HEK293 (cell line): ENCODE data around the gene TRAPPC12.

Source experiments
- CTCF ChIA-PET: fragments of 350-600 bp; formaldehyde crosslinking; extraction: SDS; loops from one replicate; lab custom pipeline; 2021; ENCODE audit warnings: antibody characterized with exemption; lab: Yijun Ruan, JAX
- POLR2A ChIA-PET: fragments of 300-600 bp; formaldehyde crosslinking; extraction: SDS; loops from one replicate; lab custom pipeline; 2020; ENCODE audit warnings: antibody characterized with exemption, inconsistent platforms; lab: Yijun Ruan, JAX
- H3K27ac ChIP-seq: fragments of 200-500 bp; sonication (Bioruptor generic); 2 replicates; pipeline ENCODE4 v1.5.1; 2014; ENCODE audit warnings: low read depth, low read length, control low read depth, inconsistent platforms; ENCODE audit errors: extremely low read depth
- H3K36me3 ChIP-seq, 2 experiments: fragments of 200-500 bp in 1 of 2; sonication (Bioruptor generic) in 1 of 2; 1 replicate in 1 of 2; 2 replicates in 1 of 2; pipeline ENCODE4 v1.5.1; 2014 to 2017; ENCODE audit warnings: inconsistent platforms in 2 of 2, low read length in 2 of 2; ENCODE audit not compliant: control insufficient read depth in 2 of 2, insufficient read depth in 1 of 2
- H3K4me1 ChIP-seq: fragments of 200-500 bp; sonication (Bioruptor generic); 2 replicates; pipeline ENCODE4 v1.5.1; 2014; ENCODE audit warnings: mild to moderate bottlenecking, low read length, inconsistent platforms; ENCODE audit not compliant: control insufficient read depth, insufficient read depth
- H3K4me3 ChIP-seq: 2 replicates; pipeline ENCODE4 v1.5.1; 2011; ENCODE audit warnings: low read depth, mild to moderate bottlenecking, control low read depth, low read length, moderate library complexity
- H3K9me3 ChIP-seq: fragments of 200-500 bp; sonication (Bioruptor generic); 2 replicates; pipeline ENCODE4 v1.5.1; 2014; ENCODE audit warnings: low read depth, low read length, inconsistent platforms; ENCODE audit not compliant: control insufficient read depth, insufficient read depth
- KLF7 ChIP-seq: fragments of 450-650 bp; formaldehyde crosslinking; IDR thresholded peaks from 2 replicates; pipeline ENCODE4 v1.5.1; 2016; ENCODE audit warnings: missing biosample characterization, missing genetic modification characterization, borderline replicate concordance
- KLF8 ChIP-seq: fragments of 450-650 bp; formaldehyde crosslinking; IDR thresholded peaks from 2 replicates; pipeline ENCODE4 v1.5.1; 2016; ENCODE audit warnings: missing biosample characterization, missing genetic modification characterization
- SCRT1 ChIP-seq: fragments of 450-650 bp; formaldehyde crosslinking; IDR thresholded peaks from 2 replicates; pipeline ENCODE4 v1.5.1; 2016; ENCODE audit warnings: missing biosample characterization, missing genetic modification characterization, borderline replicate concordance
- ZBTB6 ChIP-seq: fragments of 450-650 bp; formaldehyde crosslinking; IDR thresholded peaks from 2 replicates; pipeline ENCODE4 v1.5.1; 2017; ENCODE audit warnings: missing biosample characterization, missing genetic modification characterization
- ZEB2 ChIP-seq: fragments of 450-650 bp; formaldehyde crosslinking; IDR thresholded peaks from 2 replicates; pipeline ENCODE4 v1.5.1; 2016; ENCODE audit warnings: missing biosample characterization, missing genetic modification characterization
- ZFP69B ChIP-seq: fragments of 450-650 bp; formaldehyde crosslinking; IDR thresholded peaks from 2 replicates; pipeline ENCODE4 v1.5.1; 2016; ENCODE audit warnings: missing biosample characterization, missing genetic modification characterization
- ZNF10 ChIP-seq: fragments of 450-650 bp; formaldehyde crosslinking; IDR thresholded peaks from 2 replicates; pipeline ENCODE4 v1.5.1; 2017; ENCODE audit warnings: missing biosample characterization, missing genetic modification characterization
- ZNF26 ChIP-seq: fragments of 450-650 bp; formaldehyde crosslinking; IDR thresholded peaks from 2 replicates; pipeline ENCODE4 v1.5.1; 2016; ENCODE audit warnings: missing biosample characterization, missing genetic modification characterization
- ZNF274 ChIP-seq, 2 experiments: fragments of 200-500 bp in 1 of 2; fragments of 450-650 bp in 1 of 2; sonication (Bioruptor generic) in 1 of 2; formaldehyde crosslinking in 1 of 2; IDR thresholded peaks; 2 replicates each; pipeline versions ENCODE4 v1.5.1 to v1.6.1; 2014 to 2016; ENCODE audit warnings: borderline replicate concordance in 1 of 2, inconsistent platforms in 1 of 2, low read length in 1 of 2, missing biosample characterization in 1 of 2, missing genetic modification characterization in 1 of 2
- ZNF324 ChIP-seq: fragments of 450-650 bp; formaldehyde crosslinking; IDR thresholded peaks from 2 replicates; pipeline ENCODE4 v1.5.1; 2016; ENCODE audit warnings: missing biosample characterization, missing genetic modification characterization
- ZNF335 ChIP-seq: fragments of 450-650 bp; formaldehyde crosslinking; conservative IDR thresholded peaks from 2 replicates; pipeline ENCODE4 v1.5.1; 2016; ENCODE audit warnings: missing biosample characterization, missing genetic modification characterization
- ZNF350 ChIP-seq: fragments of 450-650 bp; formaldehyde crosslinking; IDR thresholded peaks from 2 replicates; pipeline ENCODE4 v1.5.0; 2017; ENCODE audit warnings: missing biosample characterization, mild to moderate bottlenecking, missing genetic modification characterization
- ZNF366 ChIP-seq: fragments of 450-650 bp; formaldehyde crosslinking; conservative IDR thresholded peaks from 2 replicates; pipeline ENCODE4 v1.5.1; 2016; ENCODE audit warnings: missing biosample characterization, missing genetic modification characterization
- ZNF433 ChIP-seq: fragments of 450-650 bp; formaldehyde crosslinking; IDR thresholded peaks from 2 replicates; pipeline ENCODE4 v1.5.1; 2016; ENCODE audit warnings: missing biosample characterization, missing genetic modification characterization, low read depth
- ZNF510 ChIP-seq: fragments of 450-650 bp; formaldehyde crosslinking; IDR thresholded peaks from 2 replicates; pipeline ENCODE4 v1.5.1; 2018; ENCODE audit warnings: mild to moderate bottlenecking, missing genetic modification characterization, missing biosample characterization; ENCODE audit not compliant: insufficient replicate concordance
- ZNF514 ChIP-seq: fragments of 450-650 bp; formaldehyde crosslinking; IDR thresholded peaks from 2 replicates; pipeline ENCODE4 v1.5.1; 2016; ENCODE audit warnings: missing biosample characterization, missing genetic modification characterization
- ZNF621 ChIP-seq: fragments of 450-650 bp; formaldehyde crosslinking; IDR thresholded peaks from 2 replicates; pipeline ENCODE4 v1.5.1; 2017; ENCODE audit warnings: missing biosample characterization, missing genetic modification characterization
- ZNF645 ChIP-seq: fragments of 450-650 bp; formaldehyde crosslinking; IDR thresholded peaks from 2 replicates; pipeline ENCODE4; 2016; ENCODE audit warnings: missing biosample characterization, missing genetic modification characterization
- ZNF660 ChIP-seq: fragments of 450-650 bp; IDR thresholded peaks from 2 replicates; pipeline ENCODE4 v1.5.1; 2018; ENCODE audit warnings: missing biosample characterization, mild to moderate bottlenecking, missing genetic modification characterization
- ZNF701 ChIP-seq: fragments of 450-650 bp; formaldehyde crosslinking; IDR thresholded peaks from 2 replicates; pipeline ENCODE4 v1.5.1; 2016; ENCODE audit warnings: missing biosample characterization, missing genetic modification characterization
- TF ChIP-seq, protein P1 (sequence below): fragments of 450-650 bp; formaldehyde crosslinking; IDR thresholded peaks from 2 replicates; pipeline ENCODE4 v1.5.1; 2016; ENCODE audit warnings: missing biosample characterization, missing genetic modification characterization
- TF ChIP-seq, protein P2 (sequence below): fragments of 450-650 bp; formaldehyde crosslinking; IDR thresholded peaks from 2 replicates; pipeline ENCODE4 v1.5.1; 2017; ENCODE audit warnings: missing biosample characterization, missing genetic modification characterization
- TF ChIP-seq, protein P3 (sequence below): fragments of 450-650 bp; formaldehyde crosslinking; optimal IDR thresholded peaks from 2 replicates; pipeline ENCODE3; 2016; ENCODE audit warnings: missing biosample characterization, mild to moderate bottlenecking, missing genetic modification characterization

TRAPPC12 gene

DNA sequence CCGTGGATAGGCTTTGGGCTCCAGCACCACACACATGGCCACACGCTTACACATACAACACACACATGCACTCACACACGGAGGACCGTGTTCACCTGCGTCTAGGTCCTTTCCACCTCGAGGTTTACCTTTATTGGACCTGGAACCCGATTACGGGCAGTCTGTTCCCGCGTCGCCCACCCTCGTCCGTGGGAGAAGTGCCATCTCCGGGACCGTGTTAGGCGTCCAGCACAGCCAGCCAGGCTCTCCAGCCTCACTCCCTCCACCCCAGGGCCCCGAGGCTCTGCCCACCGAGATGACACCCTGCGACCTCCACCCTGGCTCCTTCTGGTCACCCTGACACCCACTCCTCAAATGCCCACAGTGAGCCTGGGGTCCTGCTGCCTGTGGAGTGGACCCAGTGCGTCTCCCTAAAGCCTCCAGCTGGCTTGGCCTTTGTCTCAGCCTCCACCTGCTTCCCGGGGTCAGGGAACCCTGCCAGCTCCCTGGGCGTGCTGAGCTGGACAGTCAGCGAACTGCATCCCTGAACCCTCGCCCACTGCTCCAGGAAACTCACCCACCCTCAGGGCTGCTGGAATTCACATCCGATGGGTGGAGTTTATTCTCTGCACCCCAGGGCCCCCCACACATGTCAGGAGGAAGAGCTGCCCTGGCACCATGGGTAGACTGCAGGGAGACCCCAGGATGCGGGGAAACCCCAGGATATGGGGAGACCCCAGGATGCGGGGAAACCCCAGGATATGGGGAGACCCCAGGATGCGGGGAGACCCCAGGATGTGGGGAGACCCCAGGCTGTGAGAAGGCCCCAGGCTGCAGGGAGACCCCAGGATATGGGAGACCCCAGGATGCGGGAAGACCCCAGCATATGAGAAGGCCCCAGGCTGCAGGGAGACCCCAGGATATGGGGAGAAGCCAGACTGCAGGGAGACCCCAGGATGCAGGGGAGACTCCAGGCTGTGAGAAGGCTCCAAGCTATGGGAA is 106.8 kb downstream of the TRAPPC12 start (continued):
- TF ChIP-seq ZEB2 (tag by site-specific recombination): no peak

DNA sequence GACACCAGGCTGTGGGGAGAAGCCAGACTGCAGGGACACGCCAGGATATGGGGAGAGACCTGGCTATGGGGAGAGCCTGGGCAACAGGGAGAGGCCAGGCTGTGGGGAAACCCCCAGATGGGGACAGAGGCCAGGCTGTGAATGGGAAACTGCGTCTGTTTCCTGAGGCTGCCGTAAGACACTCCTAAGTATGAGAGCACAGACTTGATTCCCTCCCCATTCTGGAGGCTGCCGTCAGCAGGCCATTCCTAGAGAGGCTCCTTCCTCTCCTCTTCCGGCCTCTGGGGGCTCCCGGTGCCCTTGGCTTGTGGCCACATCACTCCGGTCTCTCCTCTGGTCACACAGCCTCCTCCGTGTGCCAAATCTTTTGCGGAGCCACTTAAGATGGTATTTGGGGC is 107.5 kb downstream of the TRAPPC12 start:
- H3K9me3 ChIP-seq: no peaks in the 10 kb centered on the region
- CTCF ChIA-PET: interaction anchor here (0.7 kb wide), 1 partner anchor 11 kb away, joined by 3 read pairs; no protein-coding TSS in a partner anchor

DNA sequence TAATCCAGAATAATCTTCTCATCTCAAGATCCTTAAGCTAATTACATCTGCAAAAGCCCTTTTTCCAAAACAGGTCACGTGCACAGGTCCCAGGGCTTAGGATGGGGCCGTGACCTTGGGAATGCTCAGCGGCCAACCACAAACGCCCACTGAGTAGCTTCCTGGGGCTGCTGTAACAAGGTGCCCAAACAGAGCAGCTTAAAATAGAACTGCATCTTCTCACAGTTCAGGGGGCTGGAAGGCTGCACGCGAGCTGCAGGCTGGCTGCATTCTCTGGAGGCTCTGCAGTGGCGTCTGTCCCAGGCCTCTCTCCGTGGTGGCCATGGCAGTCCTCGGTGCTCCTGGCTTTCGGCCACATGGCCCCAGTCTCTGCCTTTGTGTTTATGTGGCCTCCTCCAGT is 107.9 kb downstream of the TRAPPC12 start:
- CTCF ChIA-PET: interaction anchor here (0.7 kb wide), 1 partner anchor 11 kb away, joined by 3 read pairs; no protein-coding TSS in a partner anchor
- H3K4me3 ChIP-seq: no peak overlapping the region
- no peaks in the 10 kb centered on the region for H3K4me1 ChIP-seq
- H3K9me3 ChIP-seq: no peaks in the 10 kb centered on the region
- H3K27ac ChIP-seq: no peak overlapping the region
- POLR2A ChIA-PET: no interaction called here
- H3K36me3 ChIP-seq: no peaks in the 10 kb centered on the region
- no peak for TF ChIP-seq ZNF324 (tag by site-specific recombination)
- TF ChIP-seq, protein P1, sequence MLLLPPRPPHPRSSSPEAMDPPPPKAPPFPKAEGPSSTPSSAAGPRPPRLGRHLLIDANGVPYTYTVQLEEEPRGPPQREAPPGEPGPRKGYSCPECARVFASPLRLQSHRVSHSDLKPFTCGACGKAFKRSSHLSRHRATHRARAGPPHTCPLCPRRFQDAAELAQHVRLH (tag by site-specific recombination): no peak
- TF ChIP-seq ZNF660: no peak
- no peak for TF ChIP-seq ZNF701 (tag by site-specific recombination)
- no peak for TF ChIP-seq SCRT1 (tag by site-specific recombination)
- TF ChIP-seq ZNF645 (tag by site-specific recombination): no peak
- TF ChIP-seq, protein P2, sequence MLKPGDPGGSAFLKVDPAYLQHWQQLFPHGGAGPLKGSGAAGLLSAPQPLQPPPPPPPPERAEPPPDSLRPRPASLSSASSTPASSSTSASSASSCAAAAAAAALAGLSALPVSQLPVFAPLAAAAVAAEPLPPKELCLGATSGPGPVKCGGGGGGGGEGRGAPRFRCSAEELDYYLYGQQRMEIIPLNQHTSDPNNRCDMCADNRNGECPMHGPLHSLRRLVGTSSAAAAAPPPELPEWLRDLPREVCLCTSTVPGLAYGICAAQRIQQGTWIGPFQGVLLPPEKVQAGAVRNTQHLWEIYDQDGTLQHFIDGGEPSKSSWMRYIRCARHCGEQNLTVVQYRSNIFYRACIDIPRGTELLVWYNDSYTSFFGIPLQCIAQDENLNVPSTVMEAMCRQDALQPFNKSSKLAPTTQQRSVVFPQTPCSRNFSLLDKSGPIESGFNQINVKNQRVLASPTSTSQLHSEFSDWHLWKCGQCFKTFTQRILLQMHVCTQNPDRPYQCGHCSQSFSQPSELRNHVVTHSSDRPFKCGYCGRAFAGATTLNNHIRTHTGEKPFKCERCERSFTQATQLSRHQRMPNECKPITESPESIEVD (tag by site-specific recombination): no peak
- no peak for TF ChIP-seq ZNF335 (tag by site-specific recombination)
- no peak for TF ChIP-seq ZNF10 (tag by site-specific recombination)
- TF ChIP-seq ZNF350 (tag by site-specific recombination): no peak
- no peak for TF ChIP-seq ZNF366 (tag by site-specific recombination)
- TF ChIP-seq ZNF514 (tag by site-specific recombination): no peak

More for the DNA sequence above, 107.5 kb downstream of the TRAPPC12 start:
- H3K4me3 ChIP-seq: no peak overlapping the region
- H3K27ac ChIP-seq: no peak overlapping the region
- H3K4me1 ChIP-seq: no peaks in the 10 kb centered on the region
- no peaks in the 10 kb centered on the region for H3K36me3 ChIP-seq
- TF ChIP-seq ZNF621 (tag by site-specific recombination): no peak
- TF ChIP-seq ZFP69B (tag by site-specific recombination): no peak
- TF ChIP-seq ZNF274 (IDR thresholded peaks at IDR 0.05; ENCODE audit: low read length): no peak
- no peak for TF ChIP-seq ZNF274 (tag by site-specific recombination; IDR thresholded peaks at IDR 0.05; ENCODE audit: borderline replicate concordance)
- TF ChIP-seq ZNF510 (tag by site-specific recombination): no peak
- TF ChIP-seq, protein P3, sequence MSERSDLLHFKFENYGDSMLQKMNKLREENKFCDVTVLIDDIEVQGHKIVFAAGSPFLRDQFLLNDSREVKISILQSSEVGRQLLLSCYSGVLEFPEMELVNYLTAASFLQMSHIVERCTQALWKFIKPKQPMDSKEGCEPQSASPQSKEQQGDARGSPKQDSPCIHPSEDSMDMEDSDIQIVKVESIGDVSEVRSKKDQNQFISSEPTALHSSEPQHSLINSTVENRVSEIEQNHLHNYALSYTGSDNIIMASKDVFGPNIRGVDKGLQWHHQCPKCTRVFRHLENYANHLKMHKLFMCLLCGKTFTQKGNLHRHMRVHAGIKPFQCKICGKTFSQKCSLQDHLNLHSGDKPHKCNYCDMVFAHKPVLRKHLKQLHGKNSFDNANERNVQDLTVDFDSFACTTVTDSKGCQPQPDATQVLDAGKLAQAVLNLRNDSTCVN (tag by site-specific recombination): no peak
- TF ChIP-seq ZNF701 (tag by site-specific recombination): no peak
- TF ChIP-seq ZBTB6 (tag by site-specific recombination): no peak
- no peak for TF ChIP-seq ZNF433 (tag by site-specific recombination)
- no peak for TF ChIP-seq ZNF26 (tag by site-specific recombination)
- no peak for TF ChIP-seq KLF8 (tag by site-specific recombination)
- TF ChIP-seq KLF7: no peak
- POLR2A ChIA-PET: no interaction called here
